SK-N-SH treated with all-trans-retinoic acid at 6 μM for 48 hours (cell line): ENCODE data around the gene PLA2G4F.

Source experiments
- ESRRG ChIP-seq: fragments of 250-450 bp; sonication (Bioruptor Pico); IDR thresholded peaks from 2 replicates; pipeline ENCODE4 v1.6.1; 2021; ENCODE audit warnings: mild to moderate bottlenecking
- GLIS3 ChIP-seq: fragments of 250-450 bp; sonication (Bioruptor Pico); IDR thresholded peaks from 2 replicates; pipeline ENCODE4 v1.5.0; 2020; ENCODE audit warnings: mild to moderate bottlenecking, moderate library complexity
- TOX ChIP-seq: fragments of 250-450 bp; sonication (Bioruptor Pico); IDR thresholded peaks from 2 replicates; pipeline ENCODE4 v1.8.0; 2021; ENCODE audit warnings: mild to moderate bottlenecking, moderate library complexity, borderline replicate concordance
- ZC3H10 ChIP-seq: fragments of 250-450 bp; sonication (Bioruptor Pico); IDR thresholded peaks from 2 replicates; pipeline ENCODE4 v1.5.1; 2021; ENCODE audit warnings: mild to moderate bottlenecking, moderate library complexity
- ZFP30 ChIP-seq: fragments of 450-650 bp; formaldehyde crosslinking; IDR thresholded peaks from 2 replicates; pipeline ENCODE4 v1.5.0; 2022; ENCODE audit warnings: mild to moderate bottlenecking, moderate library complexity
- ZNF565 ChIP-seq: fragments of 450-650 bp; formaldehyde crosslinking; conservative IDR thresholded peaks from 2 replicates; pipeline ENCODE4 v1.5.0; 2020; ENCODE audit warnings: low read depth, mild to moderate bottlenecking, moderate library complexity
- ZNF8 ChIP-seq: fragments of 450-650 bp; formaldehyde crosslinking; IDR thresholded peaks from 2 replicates; pipeline ENCODE4 v1.5.0; 2020; ENCODE audit warnings: mild to moderate bottlenecking, moderate library complexity
- TF ChIP-seq, protein P1 (sequence below): fragments of 250-450 bp; sonication (Bioruptor Pico); IDR thresholded peaks from 2 replicates; pipeline ENCODE4 v1.5.1; 2021; ENCODE audit warnings: mild to moderate bottlenecking, moderate library complexity
- TF ChIP-seq, protein P2 (sequence below): fragments of 250-450 bp; sonication (Bioruptor Pico); IDR thresholded peaks from 2 replicates; pipeline ENCODE4 v1.8.0; 2021; ENCODE audit warnings: low read depth, mild to moderate bottlenecking, moderate library complexity, borderline replicate concordance

- no peak for TF ChIP-seq ZC3H10 (CRISPR knock-in tag)
- TF ChIP-seq TOX = no peak
- TF ChIP-seq ZNF8 = no peak
- no peak for TF ChIP-seq ZFP30
- TF ChIP-seq, protein P1, sequence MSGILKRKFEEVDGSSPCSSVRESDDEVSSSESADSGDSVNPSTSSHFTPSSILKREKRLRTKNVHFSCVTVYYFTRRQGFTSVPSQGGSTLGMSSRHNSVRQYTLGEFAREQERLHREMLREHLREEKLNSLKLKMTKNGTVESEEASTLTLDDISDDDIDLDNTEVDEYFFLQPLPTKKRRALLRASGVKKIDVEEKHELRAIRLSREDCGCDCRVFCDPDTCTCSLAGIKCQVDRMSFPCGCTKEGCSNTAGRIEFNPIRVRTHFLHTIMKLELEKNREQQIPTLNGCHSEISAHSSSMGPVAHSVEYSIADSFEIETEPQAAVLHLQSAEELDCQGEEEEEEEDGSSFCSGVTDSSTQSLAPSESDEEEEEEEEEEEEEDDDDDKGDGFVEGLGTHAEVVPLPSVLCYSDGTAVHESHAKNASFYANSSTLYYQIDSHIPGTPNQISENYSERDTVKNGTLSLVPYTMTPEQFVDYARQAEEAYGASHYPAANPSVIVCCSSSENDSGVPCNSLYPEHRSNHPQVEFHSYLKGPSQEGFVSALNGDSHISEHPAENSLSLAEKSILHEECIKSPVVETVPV = no peak
- TF ChIP-seq, protein P2, sequence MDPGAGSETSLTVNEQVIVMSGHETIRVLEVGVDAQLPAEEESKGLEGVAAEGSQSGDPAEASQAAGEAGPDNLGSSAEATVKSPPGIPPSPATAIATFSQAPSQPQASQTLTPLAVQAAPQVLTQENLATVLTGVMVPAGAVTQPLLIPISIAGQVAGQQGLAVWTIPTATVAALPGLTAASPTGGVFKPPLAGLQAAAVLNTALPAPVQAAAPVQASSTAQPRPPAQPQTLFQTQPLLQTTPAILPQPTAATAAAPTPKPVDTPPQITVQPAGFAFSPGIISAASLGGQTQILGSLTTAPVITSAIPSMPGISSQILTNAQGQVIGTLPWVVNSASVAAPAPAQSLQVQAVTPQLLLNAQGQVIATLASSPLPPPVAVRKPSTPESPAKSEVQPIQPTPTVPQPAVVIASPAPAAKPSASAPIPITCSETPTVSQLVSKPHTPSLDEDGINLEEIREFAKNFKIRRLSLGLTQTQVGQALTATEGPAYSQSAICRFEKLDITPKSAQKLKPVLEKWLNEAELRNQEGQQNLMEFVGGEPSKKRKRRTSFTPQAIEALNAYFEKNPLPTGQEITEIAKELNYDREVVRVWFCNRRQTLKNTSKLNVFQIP (CRISPR knock-in tag) = no peak
- TF ChIP-seq ZNF565 (CRISPR knock-in tag) = no peak
- no peak for TF ChIP-seq GLIS3 (CRISPR knock-in tag)
- no peak for TF ChIP-seq ESRRG (CRISPR knock-in tag)
Measured at GRCh38 chr15:42133886-42134502, 22.4 kb downstream of the PLA2G4F start.
